Esophagus muscularis mucosa (tissue), 3 donors: ENCODE results near the gene UPK3BL2.
"Not testable (repeated sequence)": the region's sequence is repeated elsewhere in the genome, so short reads cannot be mapped to it uniquely, and the experiment has no call there.

Experiments
- POLR2A ChIP-seq: fragments of 450-650 bp; IDR thresholded peaks from one replicate; pipeline ENCODE4 v1.6.1; 2017; ENCODE audit warnings: antibody characterized with exemption, moderate library complexity, mild to moderate bottlenecking, low read depth
- POLR2AphosphoS5 ChIP-seq, 2 donors: sonication (generic); formaldehyde crosslinking; IDR thresholded peaks; one replicate each; pipeline ENCODE4 v1.6.1; 2017; ENCODE audit warnings: antibody characterized with exemption in 2 of 2
- TF ChIP-seq, protein P1 (sequence below), 3 experiments: fragments of 200-600 bp in 2 of 3; fragments of 450-650 bp in 1 of 3; sonication (generic) in 2 of 3; IDR thresholded peaks; one replicate each; pipeline ENCODE4 v1.5.1; 2017 to 2019; ENCODE audit warnings: antibody characterized with exemption in 3 of 3, mild to moderate bottlenecking in 2 of 3, moderate library complexity in 1 of 3

GRCh38 chr7:102493220-102493935, 50.1 kb downstream of the UPK3BL2 start:
- TF ChIP-seq, protein P1, sequence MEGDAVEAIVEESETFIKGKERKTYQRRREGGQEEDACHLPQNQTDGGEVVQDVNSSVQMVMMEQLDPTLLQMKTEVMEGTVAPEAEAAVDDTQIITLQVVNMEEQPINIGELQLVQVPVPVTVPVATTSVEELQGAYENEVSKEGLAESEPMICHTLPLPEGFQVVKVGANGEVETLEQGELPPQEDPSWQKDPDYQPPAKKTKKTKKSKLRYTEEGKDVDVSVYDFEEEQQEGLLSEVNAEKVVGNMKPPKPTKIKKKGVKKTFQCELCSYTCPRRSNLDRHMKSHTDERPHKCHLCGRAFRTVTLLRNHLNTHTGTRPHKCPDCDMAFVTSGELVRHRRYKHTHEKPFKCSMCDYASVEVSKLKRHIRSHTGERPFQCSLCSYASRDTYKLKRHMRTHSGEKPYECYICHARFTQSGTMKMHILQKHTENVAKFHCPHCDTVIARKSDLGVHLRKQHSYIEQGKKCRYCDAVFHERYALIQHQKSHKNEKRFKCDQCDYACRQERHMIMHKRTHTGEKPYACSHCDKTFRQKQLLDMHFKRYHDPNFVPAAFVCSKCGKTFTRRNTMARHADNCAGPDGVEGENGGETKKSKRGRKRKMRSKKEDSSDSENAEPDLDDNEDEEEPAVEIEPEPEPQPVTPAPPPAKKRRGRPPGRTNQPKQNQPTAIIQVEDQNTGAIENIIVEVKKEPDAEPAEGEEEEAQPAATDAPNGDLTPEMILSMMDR (IDR thresholded peaks at IDR 0.05), result not testable (repeated sequence)
- TF ChIP-seq POLR2AphosphoS5 (IDR thresholded peaks at IDR 0.05); POLR2A: not testable (repeated sequence)
